ENCODE results near the gene ANKRD33. TPM values are rescaled to one million over a fixed set of nuclear protein-coding genes. Genes with fewer than 3 reads are reported as not detected.

ANKRD33 gene
- total and polyA plus RNA-seq, 2 of the 8 experiments (the other 6 are each of a cell fraction or from before 2014, with no cell fraction given), result 0.41 to 0.53 TPM

DNA sequence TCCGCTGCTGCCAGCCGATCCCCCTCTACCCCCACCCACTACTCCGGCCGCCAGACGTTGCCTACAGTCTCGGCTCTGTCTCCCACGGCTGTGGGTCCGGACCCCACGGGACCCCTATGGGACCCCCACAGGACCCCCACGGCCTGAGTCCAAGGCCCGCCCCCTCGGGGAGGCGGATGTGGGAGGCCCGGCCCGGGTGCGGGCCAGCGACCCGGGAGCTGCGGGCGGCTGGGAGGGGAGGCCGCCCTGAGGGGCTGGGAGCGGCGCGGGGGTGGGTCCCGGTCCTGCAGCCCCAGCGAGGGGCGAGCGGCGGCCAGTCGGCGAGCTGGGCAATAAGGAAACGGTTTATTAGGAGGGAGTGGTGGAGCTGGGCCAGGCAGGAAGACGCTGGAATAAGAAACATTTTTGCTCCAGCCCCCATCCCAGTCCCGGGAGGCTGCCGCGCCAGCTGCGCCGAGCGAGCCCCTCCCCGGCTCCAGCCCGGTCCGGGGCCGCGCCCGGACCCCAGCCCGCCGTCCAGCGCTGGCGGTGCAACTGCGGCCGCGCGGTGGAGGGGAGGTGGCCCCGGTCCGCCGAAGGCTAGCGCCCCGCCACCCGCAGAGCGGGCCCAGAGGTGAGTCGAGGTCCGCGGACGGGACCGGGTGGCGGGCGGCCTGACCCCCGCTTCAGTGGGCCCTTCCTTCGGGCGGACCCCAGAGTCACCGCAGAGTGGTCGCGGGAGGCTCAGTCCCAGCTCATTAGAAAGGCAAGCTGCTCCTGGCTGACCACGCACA lies 19.4 kb downstream of the ANKRD33 start, which contains the start of gene ACVRL1:
Gene ACVRL1, plus strand, starts transcription at position 422 of the 773 bp plus-strand sequence. CDS start 4,971 bp downstream, outside the sequence.
- ChIA-PET CTCF (ENCODE audit: partially characterized antibody) (interaction anchor here (0.6 to 12.7 kb wide), 16 partner anchors 9 to 330 kb away, joined by 3 to 234 read pairs (median 4); partner anchors contain the start of gene SMIM41), POLR2A (ENCODE audit: partially characterized antibody) (no interaction called here)
- Histone ChIP-seq H2BK5ac (ENCODE audit: low read depth, low read length) (no peak within 1 kb of the TSS), H3K18ac (ENCODE audit: extremely low read depth, low read length) (no peak within 1 kb of the TSS; the same call in 1 of the 2 replicates), H3K4me1 (replicated peaks in 1 of 4; ENCODE audit: control insufficient read depth in 3 of 4, insufficient read depth in 4 of 4, low read length in 3 of 4) (no peaks in the 10 kb centered on the region; a peak in 1 of 7 replicates), H3K4ac (replicated peaks; ENCODE audit: insufficient read length, low read depth, low read length) (no peak within 1 kb of the TSS), H3K56ac (replicated peaks; ENCODE audit: insufficient read length, low read depth, low read length) (no peak within 1 kb of the TSS), H3K36me3 (ENCODE audit: control insufficient read depth in 2 of 4, insufficient read depth in 4 of 4, low read length in 3 of 4) (peaks cover 0 to 3% (median 0%) of the 10 kb centered on the region in 4 experiments; a peak in 1 of 8 replicates), H3K27me3 (replicated peaks in 1 of 4; ENCODE audit: control insufficient read depth in 3 of 4, extremely low read depth in 1 of 4, insufficient read depth in 3 of 4, low read length in 3 of 4) (peaks cover 4 to 28% (median 20%) of the 10 kb centered on the region in 4 experiments), H2AK5ac (ENCODE audit: low read depth, low read length) (no peak within 1 kb of the TSS), H3K4me2 (ENCODE audit: insufficient read depth in 1 of 2, low read depth in 2 of 2, low read length in 2 of 2) (peak within 1 kb of the TSS; percentile 48 to 58), H3K79me2 (ENCODE audit: control insufficient read depth in 1 of 2, insufficient read depth in 2 of 2, low read length in 2 of 2) (no peaks in the 10 kb centered on the region), H3K9ac (replicated peaks in 1 of 4; ENCODE audit: extremely low read depth in 1 of 4, low read depth in 3 of 4, low read length in 3 of 4) (no peak within 1 kb of the TSS), H3K23ac (ENCODE audit: insufficient read length) (no peak within 1 kb of the TSS), H2BK15ac (ENCODE audit: low read length) (no peak within 1 kb of the TSS; the same call in 1 of the 2 replicates), H3K27ac (ENCODE audit: low read depth, low read length) (no peak within 1 kb of the TSS), H3K23me2 (ENCODE audit: low read depth, low read length) (peaks cover 6% of the 10 kb centered on the region), H3K9me3 (ENCODE audit: insufficient read depth in 2 of 2, low read depth in 1 of 2, low read length in 1 of 2) (no peaks in the 10 kb centered on the region), H2BK12ac (ENCODE audit: low read depth, low read length) (peak within 1 kb of the TSS; percentile 60; the same call in 1 of the 2 replicates), H3K79me1 (ENCODE audit: low read depth, low read length) (no peaks in the 10 kb centered on the region), H2AFZ (ENCODE audit: low read length) (peak within 1 kb of the TSS; percentile 75; the same call in 1 of the 2 replicates), H4K20me1 (replicated peaks in 1 of 2; ENCODE audit: control insufficient read depth in 1 of 2, insufficient read depth in 2 of 2, low read length in 2 of 2) (no peaks in the 10 kb centered on the region), H4K91ac (replicated peaks; ENCODE audit: insufficient read length, low read length) (peak within 1 kb of the TSS; percentile 46), H3K4me3 (ENCODE audit: extremely low read depth in 1 of 4, insufficient read depth in 2 of 4, low read depth in 3 of 4, low read length in 4 of 4) (peak within 1 kb of the TSS in 3 of 4 experiments; percentile 2 to 61 (median 42); a peak in 7 of 8 replicates), H4K5ac (ENCODE audit: insufficient read length, low read depth, low read length) (no peak within 1 kb of the TSS), H3K14ac (ENCODE audit: insufficient read length) (no peak within 1 kb of the TSS), H2BK20ac (ENCODE audit: low read length) (no peak within 1 kb of the TSS), H4K8ac (ENCODE audit: extremely low read depth, insufficient read depth, low read length) (peak within 1 kb of the TSS; percentile 85), H2BK120ac (replicated peaks; ENCODE audit: low read depth, low read length) (no peak within 1 kb of the TSS)
- WGBS, 2 experiments (ENCODE audit: extremely low coverage in 1 of 2, insufficient coverage in 1 of 2, insufficient read length in 1 of 2, insufficient replicate concordance in 2 of 2, low coverage in 1 of 2, low lambda C conversion rate in 2 of 2, missing lambda C conversion rate in 1 of 2), result 41% methylated on average over 49 of the region's 74 CpGs; no CpG with 5 or more reads in 1 of the 2 experiments
- TF ChIP-seq SUZ12 (IDR thresholded peaks at IDR 0.05; ENCODE audit: low read length) (peak; percentile 64), EZH2 (IDR thresholded peaks at IDR 0.05; ENCODE audit: low read depth, low read length, severe bottlenecking) (peak; percentile 73), CTBP2 (IDR thresholded peaks at IDR 0.05; ENCODE audit: borderline replicate concordance, insufficient read depth, insufficient read length, low read length) (no peak), KDM4A (IDR thresholded peaks at IDR 0.05; ENCODE audit: low read depth, low read length, severe bottlenecking) (peak; percentile 39), EGR1 (IDR thresholded peaks at IDR 0.05; ENCODE audit: borderline replicate concordance, low read depth, low read length) (no peak)
- FAIRE-seq (no peak), DNase-seq (ENCODE audit: low read depth in 1 of 2, low spot score in 2 of 2) (no peak)

Data from H1 (cell line).